Heart left ventricle (tissue), 16 donors: ENCODE data around the gene ADAMTS4. TPM values are rescaled to one million over a fixed set of nuclear protein-coding genes. Genes with fewer than 3 reads are reported as not detected.
A peak's percentile ranks its signal among the peaks of the same experiment; 100 is the strongest.

Experiments
- ATAC-seq, 4 donors: fragments of 200-7000 bp; cut with Tn5 transposase; one replicate each; pipeline ENCODE4 v1.9.1; 2020 to 2022; ENCODE audit warnings: moderate library complexity in 4 of 4, mild to moderate bottlenecking in 3 of 4, moderate number of reproducible peaks in 1 of 4
- DNase-seq, 5 donors: peaks; one replicate each; pipeline ENCODE4 v3.0.0-alpha.2; 2020
- H3K27ac ChIP-seq, 12 donors: fragments of 200-600 bp; sonication (generic) in 4 of 12; one replicate each; pipeline versions ENCODE4 v1.5.0 to v1.8.0; 2016 to 2022; ENCODE audit warnings: mild to moderate bottlenecking in 2 of 12
- H3K27me3 ChIP-seq, 9 donors: fragments of 200-600 bp; sonication (generic) in 2 of 9; one replicate each; pipeline versions ENCODE4 v1.5.1 to v1.8.0; 2016 to 2022; ENCODE audit warnings: mild to moderate bottlenecking in 3 of 9
- H3K36me3 ChIP-seq, 9 donors: fragments of 200-600 bp; sonication (generic) in 2 of 9; one replicate each; pipeline versions ENCODE4 v1.5.0 to v1.8.0; 2018 to 2022; ENCODE audit warnings: mild to moderate bottlenecking in 2 of 9
- H3K4me1 ChIP-seq, 12 donors: fragments of 200-600 bp; sonication (generic) in 4 of 12; one replicate each; pipeline versions ENCODE4 v1.5.0 to v1.8.0; 2016 to 2022; ENCODE audit warnings: mild to moderate bottlenecking in 3 of 12
- H3K4me3 ChIP-seq, 12 donors: fragments of 200-600 bp; sonication (generic) in 4 of 12; one replicate each; pipeline versions ENCODE4 v1.5.0 to v1.8.0; 2017 to 2022; ENCODE audit warnings: mild to moderate bottlenecking in 9 of 12, moderate library complexity in 4 of 12
- H3K9me3 ChIP-seq, 12 donors: fragments of 200-600 bp; sonication (generic) in 4 of 12; one replicate each; pipeline versions ENCODE4 v1.5.0 to v1.8.0; 2016 to 2022; ENCODE audit warnings: mild to moderate bottlenecking in 1 of 12
- POLR2A ChIP-seq, 2 donors: fragments of 450-650 bp; IDR thresholded peaks; one replicate each; pipeline ENCODE4 v1.6.1; 2017; ENCODE audit warnings: antibody characterized with exemption in 2 of 2, mild to moderate bottlenecking in 2 of 2, moderate library complexity in 2 of 2
- WGBS, 4 donors: extraction: QIAGEN DNeasy Blood & Tissue Kit in 2 of 4; methylation state at CpG; one replicate each; pipeline versions ENCODE4 v1.1.5 to v1.1.7; 2013 to 2018; 5-methylcytosine and 5-hydroxymethylcytosine counted together
- intact Hi-C, 10 donors: fragments of 100-400 bp; cut with DNase I; formaldehyde crosslinking; loops; one replicate each; pipeline versions ENCODE4 v1.11.1 to v1.14.2; 2022
- polyA plus RNA-seq, 2 donors: library from polyadenylated mRNA; stranded (reverse); fragments of 200-250 nt; gene quantifications; one replicate each; pipeline ENCODE4 v1.2.3, GENCODE V29; 2013
- total RNA-seq, 9 donors: library from RNA; depleted of rRNA in 2 of 9; stranded (reverse); fragments of >200 nt in 2 of 9; fragmentation: NEBNext Ultra II Directional in 3 of 9; extraction: Animal tissue kit (Norgen Biotek cat#: 25700) in 3 of 9; gene quantifications; one replicate each; pipeline versions ENCODE4 v1.1.0 to v1.2.4, GENCODE V29; 2016 to 2023
- TF ChIP-seq, protein P1 (sequence below), 12 donors: fragments of 200-600 bp; sonication (generic) in 4 of 12; IDR thresholded peaks; one replicate each; pipeline versions ENCODE4 v1.5.0 to v1.8.0; 2018 to 2022; ENCODE audit warnings: antibody characterized with exemption in 12 of 12, mild to moderate bottlenecking in 5 of 12
- donor health status: ischemic (EF 13 %, LVEDD 7.1; RV severe dilation, severe dysfunction).
- donor health status: healthy with polysubstance abuse.
- donor health status: DM: no; HTN: yes; CAD: no.
- donor health status: DM: no; HTN: no; CAD: no.
- donor health status: ischemic (EF 25% LVEDD 6.9; RV normal size, moderate dysfunction).
- donor health status: ischemic (EF 25% LVEDD 5.7; RV mildly dilated, moderate dysfunction).
- donor health status: healthy.
- donor health status: DM: yes; HTN: yes; CAD: no.
- donor health status: ischemic (EF 35%, LVEDD 5.7; RV mildly dilated, moderate dysfunction).
- donor health status: nonischemic (EF 11% LVEDD 7.7; RV severe dilation, severe dysfunction).
- donor health status: DM: yes; HTN: yes; CAD: no.
- donor health status: PGD.
- donor health status: ischemic (EF 29% LVEDD 5.4; RV normal size, mild dysfunction).
- donor health status: nonischemic (EF 23%, LVEDD 6.1; RV moderate dilation, normal function).

The ADAMTS4 gene
- total and polyA plus RNA-seq, 11 donors = 1.6 to 65.2 (median 6.1) TPM

DNA sequence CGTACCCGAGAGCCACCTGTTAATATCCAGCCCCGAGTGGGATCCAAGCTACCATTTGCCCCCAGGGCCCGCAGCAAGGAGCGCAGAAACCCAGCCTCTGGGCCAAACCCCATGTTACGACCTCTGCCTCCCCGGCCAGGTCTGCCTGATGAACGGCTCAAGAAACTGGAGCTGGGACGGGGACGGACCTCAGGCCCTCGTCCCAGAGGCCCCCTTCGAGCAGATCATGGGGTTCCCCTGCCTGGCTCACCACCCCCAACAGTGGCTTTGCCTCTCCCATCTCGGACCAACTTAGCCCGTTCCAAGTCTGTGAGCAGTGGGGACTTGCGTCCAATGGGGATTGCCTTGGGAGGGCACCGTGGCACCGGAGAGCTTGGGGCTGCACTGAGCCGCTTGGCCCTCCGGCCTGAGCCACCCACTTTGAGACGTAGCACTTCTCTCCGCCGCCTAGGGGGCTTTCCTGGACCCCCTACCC lies 38.1 kb downstream of the ADAMTS4 start:
- no peaks in the 10 kb centered on the region for H3K9me3 ChIP-seq
- no peak for DNase-seq
- TF ChIP-seq, protein P1, sequence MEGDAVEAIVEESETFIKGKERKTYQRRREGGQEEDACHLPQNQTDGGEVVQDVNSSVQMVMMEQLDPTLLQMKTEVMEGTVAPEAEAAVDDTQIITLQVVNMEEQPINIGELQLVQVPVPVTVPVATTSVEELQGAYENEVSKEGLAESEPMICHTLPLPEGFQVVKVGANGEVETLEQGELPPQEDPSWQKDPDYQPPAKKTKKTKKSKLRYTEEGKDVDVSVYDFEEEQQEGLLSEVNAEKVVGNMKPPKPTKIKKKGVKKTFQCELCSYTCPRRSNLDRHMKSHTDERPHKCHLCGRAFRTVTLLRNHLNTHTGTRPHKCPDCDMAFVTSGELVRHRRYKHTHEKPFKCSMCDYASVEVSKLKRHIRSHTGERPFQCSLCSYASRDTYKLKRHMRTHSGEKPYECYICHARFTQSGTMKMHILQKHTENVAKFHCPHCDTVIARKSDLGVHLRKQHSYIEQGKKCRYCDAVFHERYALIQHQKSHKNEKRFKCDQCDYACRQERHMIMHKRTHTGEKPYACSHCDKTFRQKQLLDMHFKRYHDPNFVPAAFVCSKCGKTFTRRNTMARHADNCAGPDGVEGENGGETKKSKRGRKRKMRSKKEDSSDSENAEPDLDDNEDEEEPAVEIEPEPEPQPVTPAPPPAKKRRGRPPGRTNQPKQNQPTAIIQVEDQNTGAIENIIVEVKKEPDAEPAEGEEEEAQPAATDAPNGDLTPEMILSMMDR (IDR thresholded peaks at IDR 0.05) = no peak
- TF ChIP-seq POLR2A (IDR thresholded peaks at IDR 0.05) = no peak
- H3K4me1 ChIP-seq = peaks cover 0 to 41% (median 33%) of the 10 kb centered on the region in 12 donors
- no peak overlapping the region for H3K27ac ChIP-seq
- H3K36me3 ChIP-seq = peaks cover 0 to 56% (median 44%) of the 10 kb centered on the region in 9 donors
- H3K4me3 ChIP-seq = peak overlapping the region in 2 of 12 donors; percentile 87 to 97
- H3K27me3 ChIP-seq = no peaks in the 10 kb centered on the region
- 94 to 97% (median 95%) methylated on average over 21 to 22 of the region's 22 CpGs for WGBS, 4 donors
- intact Hi-C loops = loop anchor here in 1 of 10 donors (2.0 kb wide), 1 partner anchor 64 kb away; no protein-coding TSS in a partner anchor
- no peak for ATAC-seq

DNA sequence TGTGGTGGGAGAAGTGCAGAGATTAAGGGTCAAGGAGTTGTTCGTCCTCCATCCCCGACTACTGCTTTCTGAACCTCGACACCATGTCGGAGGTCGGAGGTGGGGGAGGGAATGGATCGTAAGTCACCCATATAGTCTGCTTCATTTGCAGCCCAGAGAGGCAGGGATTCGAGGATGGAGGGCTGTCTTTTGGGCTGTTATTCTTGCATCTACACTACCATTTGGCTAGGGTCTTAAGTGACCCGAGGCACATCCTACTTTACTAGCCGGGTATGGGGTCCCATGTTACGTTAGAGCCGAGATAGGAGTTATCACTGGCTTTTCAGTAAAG lies 39.0 kb downstream of the ADAMTS4 start:
- peaks cover 0 to 41% (median 28%) of the 10 kb centered on the region in 12 donors for H3K4me1 ChIP-seq
- intact Hi-C loops = loop anchor here in 1 of 10 donors (2.0 kb wide), 1 partner anchor 65 kb away; no protein-coding TSS in a partner anchor
- peak overlapping the region; percentile 72 to 95 (median 88) for H3K27ac ChIP-seq
- H3K9me3 ChIP-seq = no peaks in the 10 kb centered on the region
- no peaks in the 10 kb centered on the region for H3K27me3 ChIP-seq
- ATAC-seq (no peak), DNase-seq (no peak)
- peak overlapping the region; percentile 67 to 97 (median 89) for H3K4me3 ChIP-seq
- WGBS, 4 donors = 3 to 5% (median 4%) methylated on average over 11 of the region's 11 CpGs
- H3K36me3 ChIP-seq = peaks cover 0 to 56% (median 44%) of the 10 kb centered on the region in 9 donors
- TF ChIP-seq POLR2A (IDR thresholded peaks at IDR 0.05) = no peak
- TF ChIP-seq, protein P1 (IDR thresholded peaks at IDR 0.05) = no peak

DNA sequence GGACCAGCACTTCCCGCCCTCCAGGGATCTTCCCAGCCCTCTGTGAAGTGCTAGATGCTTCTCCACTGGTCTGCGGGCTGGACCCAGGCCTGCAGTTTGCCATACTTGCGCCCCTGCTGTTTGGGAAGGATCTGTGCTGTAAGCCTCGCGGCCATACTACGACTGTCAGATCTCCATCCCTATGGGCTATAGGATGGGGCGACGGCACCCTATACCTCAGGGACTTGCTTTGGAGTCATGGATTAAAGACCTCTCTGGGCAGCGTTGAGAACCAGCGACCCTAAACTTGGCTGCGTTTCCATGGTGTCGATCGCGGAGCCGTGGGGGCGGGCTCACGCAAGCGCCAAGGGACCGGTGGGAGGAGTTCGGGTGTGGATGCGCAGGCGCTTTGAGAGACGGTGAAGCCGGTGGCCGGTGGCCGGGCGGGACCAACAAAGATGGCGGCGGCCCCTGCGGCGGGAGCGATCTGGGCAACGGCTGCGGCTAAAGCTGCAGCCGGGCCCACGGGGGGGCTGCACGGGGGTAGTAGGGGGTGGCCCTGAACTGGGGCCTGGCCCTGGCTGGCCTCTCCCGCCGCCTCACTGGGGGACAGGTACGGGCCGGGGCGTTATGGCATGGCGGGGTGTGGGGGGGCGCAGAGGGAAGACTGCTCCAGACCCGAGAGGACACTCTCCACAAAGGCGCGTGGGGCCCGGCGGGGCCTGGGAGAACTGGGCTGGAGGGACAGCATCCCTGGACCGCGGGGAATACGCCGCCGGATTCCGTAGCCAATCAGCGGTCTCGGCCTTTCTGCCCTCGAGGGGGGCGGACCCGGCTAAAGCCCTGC lies 39.6 kb downstream of the ADAMTS4 start, which contains the start of gene USP21:
Gene USP21 (plus strand): TSS at position 414 of the 826 bp plus-strand sequence. CDS start 1,141 bp downstream, outside the sequence.
- DNase-seq = peak; percentile 94 to 96 (median 95)
- H3K27ac ChIP-seq = peak within 1 kb of the TSS; percentile 72 to 95 (median 88)
- TF ChIP-seq, protein P1 (IDR thresholded peaks at IDR 0.05) = peak in 6 of 12 donors; percentile 14 to 57 (median 26)
- peak in 1 of 2 donors; percentile 82 for TF ChIP-seq POLR2A (IDR thresholded peaks at IDR 0.05)
- intact Hi-C loops = no loop called here
- H3K9me3 ChIP-seq = no peaks in the 10 kb centered on the region
- H3K4me3 ChIP-seq = peak within 1 kb of the TSS; percentile 67 to 97 (median 89)
- 0 to 2% (median 1%) methylated on average over 38 to 60 of the region's 60 CpGs for WGBS, 4 donors
- peaks cover 0 to 51% (median 39%) of the 10 kb centered on the region in 9 donors for H3K36me3 ChIP-seq
- peaks cover 0 to 43% (median 32%) of the 10 kb centered on the region in 12 donors for H3K4me1 ChIP-seq
- peak; percentile 91 to 97 (median 96) for ATAC-seq
- H3K27me3 ChIP-seq = no peaks in the 10 kb centered on the region
